IMR-90 (cell line): ENCODE data around the gene GAL3ST2. TPM values are rescaled to one million over a fixed set of nuclear protein-coding genes. Genes with fewer than 3 reads are reported as not detected.

ENCODE experiments used
- ATAC-seq: fragments of 200-7000 bp; cut with Tn5 transposase; 2 replicates; pipeline ENCODE4 v1.9.1; 2020; ENCODE audit warnings: low read depth, mild to moderate bottlenecking, moderate library complexity
- BruUV-seq: library from RNA; stranded (reverse); fragments of 400-500 nt; replicated peaks from 2 replicates; lab custom pipeline; 2021; lab: Mats Ljungman, UMichigan
- CTCF ChIA-PET: fragments of 300-600 bp; formaldehyde crosslinking; extraction: SDS; loops from one replicate; lab custom pipeline; 2021; ENCODE audit warnings: antibody characterized with exemption; lab: Yijun Ruan, JAX
- POLR2A ChIA-PET: fragments of 300-600 bp; sonication (Branson Sonifier 250); formaldehyde crosslinking; loops from one replicate; lab custom pipeline; 2022; ENCODE audit warnings: antibody characterized with exemption; ENCODE audit not compliant: unreplicated experiment; lab: Charles Lee
- DNase-seq: peaks from one replicate; pipeline ENCODE4 v3.0.0; 2013
- H2AFZ ChIP-seq: replicated peaks from 2 replicates; pipeline ENCODE3; 2013; ENCODE audit warnings: low read length, mild to moderate bottlenecking; ENCODE audit not compliant: poor library complexity
- H2AK5ac ChIP-seq: 2 replicates; pipeline ENCODE4 v1.6.1; 2013; ENCODE audit warnings: low read depth, low read length, inconsistent platforms
- H2AK9ac ChIP-seq: replicated peaks from 2 replicates; pipeline ENCODE3; 2013; ENCODE audit warnings: mild to moderate bottlenecking, low read depth, low read length, moderate library complexity; ENCODE audit not compliant: poor library complexity
- H2BK120ac ChIP-seq: 2 replicates; pipeline ENCODE4 v1.6.1; 2013; ENCODE audit warnings: low read depth, low read length, inconsistent platforms
- H2BK15ac ChIP-seq: 3 replicates; pipeline ENCODE4 v1.6.1; 2013; ENCODE audit warnings: low read depth, low read length, inconsistent platforms
- H2BK20ac ChIP-seq: 2 replicates; pipeline ENCODE4 v1.6.1; 2013; ENCODE audit warnings: low read depth, mild to moderate bottlenecking, inconsistent platforms, low read length, moderate library complexity
- H2BK5ac ChIP-seq: 2 replicates; pipeline ENCODE4 v1.6.1; 2013; ENCODE audit warnings: mild to moderate bottlenecking, low read depth, low read length, inconsistent platforms; ENCODE audit not compliant: poor library complexity, severe bottlenecking
- H3K14ac ChIP-seq: replicated peaks from 2 replicates; pipeline ENCODE4 v1.6.1; 2013; ENCODE audit warnings: low read depth, low read length, inconsistent platforms
- H3K18ac ChIP-seq: 2 replicates; pipeline ENCODE4 v1.6.1; 2013; ENCODE audit warnings: low read depth, low read length, control low read depth
- H3K23ac ChIP-seq: 2 replicates; pipeline ENCODE4 v1.6.1; 2013; ENCODE audit warnings: low read depth, low read length, inconsistent platforms
- H3K27ac ChIP-seq: 2 replicates; pipeline ENCODE4 v1.5.1; 2013; ENCODE audit warnings: mild to moderate bottlenecking, control low read depth, low read length; ENCODE audit not compliant: insufficient read depth
- H3K27me3 ChIP-seq: 2 replicates; pipeline ENCODE4 v1.6.1; 2013; ENCODE audit warnings: low read length; ENCODE audit not compliant: control insufficient read depth, insufficient read depth
- H3K36me3 ChIP-seq: 2 replicates; pipeline ENCODE4 v1.6.1; 2013; ENCODE audit warnings: low read length, mixed read lengths; ENCODE audit not compliant: control insufficient read depth, insufficient read depth
- H3K4ac ChIP-seq: 2 replicates; pipeline ENCODE4 v1.6.1; 2013; ENCODE audit warnings: low read depth, low read length, inconsistent platforms
- H3K4me1 ChIP-seq: 2 replicates; pipeline ENCODE4 v1.6.1; 2013; ENCODE audit warnings: low read length, mixed read lengths; ENCODE audit not compliant: control insufficient read depth, insufficient read depth
- H3K4me2 ChIP-seq: 2 replicates; pipeline ENCODE4 v1.6.1; 2013; ENCODE audit warnings: low read depth, mild to moderate bottlenecking, control low read depth, low read length, moderate library complexity
- H3K4me3 ChIP-seq: 2 replicates; pipeline ENCODE4 v1.5.1; 2013; ENCODE audit warnings: low read depth, mild to moderate bottlenecking, control low read depth, low read length, moderate library complexity; ENCODE audit not compliant: insufficient read depth
- H3K56ac ChIP-seq: 2 replicates; pipeline ENCODE4 v1.6.1; 2013; ENCODE audit warnings: low read length, inconsistent platforms; ENCODE audit not compliant: insufficient read depth; ENCODE audit errors: extremely low read depth
- H3K79me1 ChIP-seq, 2 experiments: 2 replicates each; pipeline ENCODE4 v1.6.1; 2013; ENCODE audit warnings: low read length in 2 of 2, inconsistent platforms in 1 of 2, low read depth in 1 of 2
- H3K9ac ChIP-seq: 2 replicates; pipeline ENCODE4 v1.6.1; 2013; ENCODE audit warnings: low read depth, low read length, control low read depth
- H3K9me1 ChIP-seq: 2 replicates; pipeline ENCODE4 v1.6.1; 2013; ENCODE audit warnings: low read length, inconsistent platforms; ENCODE audit not compliant: insufficient read depth
- H3K9me3 ChIP-seq: 2 replicates; pipeline ENCODE4 v1.6.1; 2013; ENCODE audit warnings: low read length; ENCODE audit not compliant: control insufficient read depth, insufficient read depth
- H4K20me1 ChIP-seq: 2 replicates; pipeline ENCODE4 v1.6.1; 2013; ENCODE audit warnings: low read length, inconsistent platforms; ENCODE audit not compliant: insufficient read depth
- H4K5ac ChIP-seq: 2 replicates; pipeline ENCODE4 v1.6.1; 2013; ENCODE audit warnings: mild to moderate bottlenecking, low read depth, low read length, control low read depth
- H4K8ac ChIP-seq, 2 experiments: 2 replicates each; pipeline ENCODE4 v1.6.1; 2013; ENCODE audit warnings: low read depth in 2 of 2, low read length in 2 of 2, control low read depth in 1 of 2, inconsistent platforms in 1 of 2
- H4K91ac ChIP-seq: 2 replicates; pipeline ENCODE4 v1.6.1; 2013; ENCODE audit warnings: low read depth, low read length, inconsistent platforms; ENCODE audit not compliant: insufficient read depth
- MXI1 ChIP-seq: IDR thresholded peaks from 2 replicates; pipeline ENCODE4 v1.6.1; 2012; ENCODE audit warnings: low read depth, mild to moderate bottlenecking, low read length, moderate library complexity, borderline replicate concordance
- WGBS, 2 experiments: methylation state at CpG; one replicate each; pipeline versions ENCODE4 v1.1.5 to v1.1.7; 2013; ENCODE audit warnings: missing lambda C conversion rate in 2 of 2; ENCODE audit not compliant: insufficient read length in 1 of 2; ENCODE audit errors: extremely low coverage in 2 of 2; 5-methylcytosine and 5-hydroxymethylcytosine counted together
- dilution Hi-C: fragments of 300-500 bp; cut with HindIII; formaldehyde crosslinking; loops from one replicate; pipeline ENCODE4 v1.14.3; 2018; ENCODE audit warnings: low sequenced_read_pairs; ENCODE audit not compliant: unreplicated experiment
- in situ Hi-C: fragments of 300-500 bp; cut with MboI; formaldehyde crosslinking; loops from 3 replicates; pipeline ENCODE4 v1.14.3; 2019; ENCODE audit warnings: low sequenced_read_pairs, inconsistent platforms, mixed read lengths
- intact Hi-C: fragments of 100-400 bp; cut with micrococcal nuclease; formaldehyde crosslinking; loops from 2 replicates; pipeline ENCODE4 v1.10.0; 2022
- polyA plus RNA-seq, 3 experiments: library from polyadenylated mRNA; depleted of rRNA; stranded (reverse); fragments of >200 nt; gene quantifications; 2 replicates each; pipeline ENCODE4 v1.2.3, GENCODE V29; 2012; ENCODE audit warnings: low replicate concordance in 1 of 3
- total RNA-seq: library from RNA; depleted of rRNA; stranded (reverse); fragments of >200 nt; gene quantifications from 2 replicates; pipeline ENCODE4 v1.2.3, GENCODE V29; 2012

GAL3ST2 gene
- total and polyA plus RNA-seq, 2 of the 4 experiments (the other 2 are of a cell fraction): 0.07 TPM; not detected in 1

DNA sequence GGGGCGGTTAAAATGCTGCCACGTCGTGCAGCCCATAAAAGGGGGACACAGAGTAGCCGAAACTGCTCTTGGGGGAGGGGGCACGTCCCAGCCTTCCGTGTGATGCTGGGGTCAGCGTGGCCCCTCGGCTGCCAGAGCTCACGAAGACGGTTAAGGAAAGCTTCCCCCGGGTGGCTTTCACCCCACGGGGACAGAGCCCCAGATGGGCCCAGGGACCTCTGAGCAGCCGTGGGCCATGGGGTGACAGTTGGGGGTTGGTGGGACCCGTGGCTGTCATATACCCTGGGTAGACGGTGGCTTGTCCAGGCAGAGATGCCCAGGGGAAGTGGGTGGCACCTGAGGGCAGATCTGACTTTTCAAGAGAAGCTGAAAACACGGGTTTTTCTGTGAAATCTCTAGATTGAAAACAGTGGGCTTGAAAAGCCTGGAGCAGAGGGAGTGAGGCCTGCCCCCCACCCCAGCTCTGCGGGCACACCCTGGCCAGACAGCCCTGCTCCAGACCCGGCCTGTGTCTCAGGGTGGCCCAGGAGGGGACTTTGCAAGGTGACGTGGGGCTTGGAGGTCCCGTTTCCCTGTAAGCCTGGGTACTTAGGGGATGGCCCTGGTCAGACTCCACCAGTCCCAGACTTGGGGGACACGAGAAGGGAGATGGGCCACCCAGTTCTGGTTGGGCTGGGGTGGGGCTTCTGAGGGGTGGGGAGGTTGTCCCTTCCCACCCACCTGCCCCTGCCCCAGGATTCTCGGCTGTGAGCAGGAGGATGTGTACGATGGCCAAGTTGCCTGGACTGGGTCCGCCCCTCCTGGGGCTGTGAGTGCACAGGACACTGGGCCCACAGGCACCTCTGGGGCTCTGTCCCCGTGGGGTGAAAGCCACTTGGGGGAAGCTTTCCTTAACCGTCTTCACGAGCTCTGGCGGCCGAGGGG lies 33.0 kb downstream of the GAL3ST2 start:
- Histone ChIP-seq H2BK120ac (no peak overlapping the region), H3K14ac (no peak overlapping the region), H3K4ac (no peak overlapping the region), H3K23ac (no peak overlapping the region), H2AK5ac (no peak overlapping the region), H3K4me1 (peaks cover 3% of the 10 kb centered on the region; the same call in 1 of the 2 replicates), H2BK5ac (no peak overlapping the region), H3K9me3 (no peaks in the 10 kb centered on the region), H4K91ac (no peak overlapping the region), H2BK15ac (no peak overlapping the region), H4K8ac (no peak overlapping the region), H3K56ac (no peak overlapping the region), H3K4me2 (no peak overlapping the region), H2BK20ac (no peak overlapping the region), H3K27me3 (peaks cover 16% of the 10 kb centered on the region), H2AK9ac (no peak overlapping the region), H3K4me3 (no peak overlapping the region), H3K9me1 (no peaks in the 10 kb centered on the region), H3K9ac (no peak overlapping the region), H4K20me1 (no peaks in the 10 kb centered on the region; the same call in 1 of the 2 replicates), H3K79me1 (no peaks in the 10 kb centered on the region), H3K36me3 (no peaks in the 10 kb centered on the region), H3K27ac (no peak overlapping the region), H3K18ac (no peak overlapping the region), H2AFZ (peak overlapping the region; percentile 49), H4K5ac (no peak overlapping the region)
- POLR2A ChIA-PET: no interaction called here
- dilution Hi-C loops (no loop called here), intact Hi-C loops (no loop called here), in situ Hi-C loops (no loop called here)
- BruUV-seq: no TSS peak
- DNase-seq (no peak), ATAC-seq (no peak)
- CTCF ChIA-PET: no interaction called here
- 63% methylated on average over 11 of the region's 29 CpGs; no CpG with 5 or more reads in 1 of the 2 experiments for WGBS, 2 experiments
- no peak for TF ChIP-seq MXI1
